ENCODE data around the gene NHLRC1. TPM values are rescaled to one million over a fixed set of nuclear protein-coding genes. Genes with fewer than 3 reads are reported as not detected.

The NHLRC1 gene
- total and polyA plus RNA-seq, 9 of the 15 experiments (the other 6 are each of a cell fraction or from before 2014, with no cell fraction given) = not detected

GRCh38 chr6:18155150-18155863 is 32.8 kb upstream of the NHLRC1 start, which contains the start of gene KDM1B (continued):
- peak in 1 of 2 experiments; percentile 5; a peak in 1 of 4 replicates for TF ChIP-seq MNT (conservative IDR thresholded peaks at IDR 0.05)
- TF ChIP-seq FOXO4 (CRISPR knock-in tag; IDR thresholded peaks at IDR 0.05) = 0 out of 2 replicates have a peak, but pooled peaks have one; percentile 41
- peak; percentile 82; the same call in 1 of the 2 replicates for TF ChIP-seq KDM2B (CRISPR knock-in tag; IDR thresholded peaks at IDR 0.05)
- no peak; the same call in 1 of the 2 replicates for TF ChIP-seq CREB1 (IDR thresholded peaks at IDR 0.05)
- no peak; the same call in 1 of the 2 replicates for TF ChIP-seq CREB1 (CRISPR knock-in tag; IDR thresholded peaks at IDR 0.05)
- TF ChIP-seq ETS1 (conservative IDR thresholded peaks at IDR 0.05; ENCODE audit: control insufficient read depth, low read depth, low read length) = no peak
- TF ChIP-seq SOX6 (IDR thresholded peaks at IDR 0.05) = no peak
- no peak for TF ChIP-seq NFE2L1 (tag; IDR thresholded peaks at IDR 0.05; ENCODE audit: borderline replicate concordance, low read depth)
- TF ChIP-seq MECOM (CRISPR knock-in tag; IDR thresholded peaks at IDR 0.05) = no peak
- no peak for TF ChIP-seq NR2C1 (IDR thresholded peaks at IDR 0.05)
- no peak for TF ChIP-seq NR2C1 (tag; IDR thresholded peaks at IDR 0.05)
- no peak for TF ChIP-seq HDAC6 (IDR thresholded peaks at IDR 0.05; ENCODE audit: low read depth, low read length)
- no peak for TF ChIP-seq GATA2 (CRISPR knock-in tag; IDR thresholded peaks at IDR 0.05)
- TF ChIP-seq ZBTB5 (IDR thresholded peaks at IDR 0.05) = no peak
- TF ChIP-seq PML (IDR thresholded peaks at IDR 0.05; ENCODE audit: low read length) = no peak
- no peak for TF ChIP-seq RAD21 (CRISPR knock-in tag; conservative IDR thresholded peaks at IDR 0.05 in 1 of 2, IDR thresholded peaks at IDR 0.05 in 1 of 2)
- TF ChIP-seq U2AF1 (optimal IDR thresholded peaks at IDR 0.05; ENCODE audit: low read depth, low read length) = no peak
- TF ChIP-seq ZNF57 (CRISPR knock-in tag; IDR thresholded peaks at IDR 0.05) = no peak
- no peak for TF ChIP-seq GTF2B (IDR thresholded peaks at IDR 0.05; ENCODE audit: extremely low read depth, insufficient read length)

All from K562 (cell line).